ENCODE measurements around the gene MYEOV. TPM values are rescaled to one million over a fixed set of nuclear protein-coding genes. Genes with fewer than 3 reads are reported as not detected.

The MYEOV gene
- total and polyA plus RNA-seq, 9 of the 15 experiments (the other 6 are each of a cell fraction or from before 2014, with no cell fraction given): 10.2 to 133 (median 32.2) TPM

- TF ChIP-seq ZNF146 (CRISPR knock-in tag; IDR thresholded peaks at IDR 0.05; ENCODE audit: unreplicated experiment) (no peak), RAD21 (CRISPR knock-in tag; conservative IDR thresholded peaks at IDR 0.05 in 1 of 2, IDR thresholded peaks at IDR 0.05 in 1 of 2) (no peak), ZNF740 (CRISPR knock-in tag; IDR thresholded peaks at IDR 0.05) (no peak), ZNF740 (tag; IDR thresholded peaks at IDR 0.05) (no peak), ELF1 (tag; IDR thresholded peaks at IDR 0.05) (no peak), NUFIP1 (IDR thresholded peaks at IDR 0.05; ENCODE audit: partially characterized antibody) (no peak), ETS2 (tag; IDR thresholded peaks at IDR 0.05; ENCODE audit: borderline replicate concordance, poor library complexity, severe bottlenecking) (no peak), ZNF280B (CRISPR knock-in tag; IDR thresholded peaks at IDR 0.05) (no peak), PATZ1 (CRISPR knock-in tag; IDR thresholded peaks at IDR 0.05; ENCODE audit: borderline replicate concordance) (no peak), HDAC6 (IDR thresholded peaks at IDR 0.05; ENCODE audit: low read depth, low read length) (no peak), IFI16 (CRISPR knock-in tag; IDR thresholded peaks at IDR 0.05) (no peak), NR1H2 (CRISPR knock-in tag; IDR thresholded peaks at IDR 0.05) (no peak), ARID1B (IDR thresholded peaks at IDR 0.05) (no peak), ILK (tag; IDR thresholded peaks at IDR 0.05; ENCODE audit: borderline replicate concordance, low read depth) (no peak), BMI1 (IDR thresholded peaks at IDR 0.05; ENCODE audit: low read length) (no peak)
Observed at GRCh38 chr11:69264486-69264885, 29.5 kb upstream of the MYEOV start (continued).

All from K562 (cell line).